Endothelial cell (in vitro differentiated cells): ENCODE data around the gene ATP2B2. TPM values are rescaled to one million over a fixed set of nuclear protein-coding genes. Genes with fewer than 3 reads are reported as not detected.

ENCODE experiments used
- DNase-seq: peaks from one replicate; pipeline ENCODE4 v3.0.0; 2021; ENCODE audit warnings: low spot score
- H3K27ac Mint-ChIP-seq: one replicate; pipeline ENCODE4 v1.8.0; 2021; ENCODE audit warnings: mixed read lengths, inconsistent platforms; ENCODE audit not compliant: unreplicated experiment
- H3K27me3 Mint-ChIP-seq: one replicate; pipeline ENCODE4 v1.8.0; 2021; ENCODE audit warnings: mild to moderate bottlenecking, moderate library complexity, mixed read lengths, inconsistent platforms; ENCODE audit not compliant: unreplicated experiment
- H3K36me3 Mint-ChIP-seq: one replicate; pipeline ENCODE4 v1.8.0; 2021; ENCODE audit warnings: mild to moderate bottlenecking, low read depth, mixed read lengths, inconsistent platforms; ENCODE audit not compliant: unreplicated experiment
- H3K4me1 Mint-ChIP-seq: one replicate; pipeline ENCODE4 v1.8.0; 2021; ENCODE audit warnings: mild to moderate bottlenecking, mixed read lengths, inconsistent platforms; ENCODE audit not compliant: unreplicated experiment
- H3K4me3 Mint-ChIP-seq: one replicate; pipeline ENCODE4 v1.8.0; 2021; ENCODE audit warnings: mild to moderate bottlenecking, mixed read lengths, inconsistent platforms; ENCODE audit not compliant: unreplicated experiment
- H3K9me3 Mint-ChIP-seq: one replicate; pipeline ENCODE4 v1.8.0; 2021; ENCODE audit warnings: mixed read lengths, inconsistent platforms; ENCODE audit not compliant: unreplicated experiment
- CTCF ChIP-seq: fragments of 200-600 bp; sonication (generic); IDR thresholded peaks from one replicate; pipeline ENCODE4 v1.5.0; 2021; ENCODE audit warnings: antibody characterized with exemption; ENCODE audit not compliant: unreplicated experiment
- total RNA-seq: library from RNA; stranded (reverse); fragmentation: NEBNext Ultra II Directional; extraction: Animal tissue kit (Norgen Biotek cat#: 25700); gene quantifications from one replicate; pipeline ENCODE4 v1.2.1, GENCODE V29; 2021; ENCODE audit not compliant: unreplicated experiment

The ATP2B2 gene
- total RNA-seq, 1 donor from 2014 or later = 1.7 TPM

- peaks cover 23% of the 10 kb centered on the region for H3K27me3 Mint-ChIP-seq
- no peak for TF ChIP-seq CTCF
- peaks cover 49% of the 10 kb centered on the region for H3K4me1 Mint-ChIP-seq
- no peaks in the 10 kb centered on the region for H3K9me3 Mint-ChIP-seq
- H3K36me3 Mint-ChIP-seq = peaks cover 4% of the 10 kb centered on the region
- H3K27ac Mint-ChIP-seq = no peak overlapping the region
- H3K4me3 Mint-ChIP-seq = no peak overlapping the region
- DNase-seq = no peak
These were observed 153.1 kb downstream of the ATP2B2 start for GRCh38 chr3:10352146-10352911.

GRCh38 chr3:10351013-10351735, 154.2 kb downstream of the ATP2B2 start:
- no peak for TF ChIP-seq CTCF
- H3K27ac Mint-ChIP-seq = peak overlapping the region; percentile 22
- DNase-seq = no peak
- H3K36me3 Mint-ChIP-seq = peaks cover 2% of the 10 kb centered on the region
- H3K4me1 Mint-ChIP-seq = peaks cover 45% of the 10 kb centered on the region
- peaks cover 25% of the 10 kb centered on the region for H3K27me3 Mint-ChIP-seq
- H3K9me3 Mint-ChIP-seq = no peaks in the 10 kb centered on the region
- H3K4me3 Mint-ChIP-seq = no peak overlapping the region

GRCh38 chr3:10350324-10350985, 154.9 kb downstream of the ATP2B2 start:
- H3K27ac Mint-ChIP-seq = peak overlapping the region; percentile 22
- DNase-seq = no peak
- no peak overlapping the region for H3K4me3 Mint-ChIP-seq
- no peak for TF ChIP-seq CTCF
- H3K9me3 Mint-ChIP-seq = no peaks in the 10 kb centered on the region
- no peaks in the 10 kb centered on the region for H3K36me3 Mint-ChIP-seq
- H3K4me1 Mint-ChIP-seq = peaks cover 42% of the 10 kb centered on the region
- H3K27me3 Mint-ChIP-seq = peaks cover 23% of the 10 kb centered on the region

- TF ChIP-seq CTCF = no peak
- H3K36me3 Mint-ChIP-seq = no peaks in the 10 kb centered on the region
- peaks cover 38% of the 10 kb centered on the region for H3K4me1 Mint-ChIP-seq
- DNase-seq = no peak
- H3K27me3 Mint-ChIP-seq = peaks cover 23% of the 10 kb centered on the region
- no peaks in the 10 kb centered on the region for H3K9me3 Mint-ChIP-seq
- H3K27ac Mint-ChIP-seq = no peak overlapping the region
- no peak overlapping the region for H3K4me3 Mint-ChIP-seq
These were observed 155.6 kb downstream of the ATP2B2 start for GRCh38 chr3:10349801-10350200.

- H3K36me3 Mint-ChIP-seq = no peaks in the 10 kb centered on the region
- DNase-seq = no peak
- H3K27me3 Mint-ChIP-seq = peaks cover 22% of the 10 kb centered on the region
- H3K4me1 Mint-ChIP-seq = peaks cover 24% of the 10 kb centered on the region
- H3K9me3 Mint-ChIP-seq = no peaks in the 10 kb centered on the region
- H3K4me3 Mint-ChIP-seq = no peak overlapping the region
- no peak for TF ChIP-seq CTCF
- no peak overlapping the region for H3K27ac Mint-ChIP-seq
These were observed 157.0 kb downstream of the ATP2B2 start for GRCh38 chr3:10348404-10348721.
